ENCODE data around the gene BPIFB1. TPM values are rescaled to one million over a fixed set of nuclear protein-coding genes. Genes with fewer than 3 reads are reported as not detected.

The BPIFB1 gene
- total RNA-seq, 1 experiment from 2014 or later, result not detected

DNA sequence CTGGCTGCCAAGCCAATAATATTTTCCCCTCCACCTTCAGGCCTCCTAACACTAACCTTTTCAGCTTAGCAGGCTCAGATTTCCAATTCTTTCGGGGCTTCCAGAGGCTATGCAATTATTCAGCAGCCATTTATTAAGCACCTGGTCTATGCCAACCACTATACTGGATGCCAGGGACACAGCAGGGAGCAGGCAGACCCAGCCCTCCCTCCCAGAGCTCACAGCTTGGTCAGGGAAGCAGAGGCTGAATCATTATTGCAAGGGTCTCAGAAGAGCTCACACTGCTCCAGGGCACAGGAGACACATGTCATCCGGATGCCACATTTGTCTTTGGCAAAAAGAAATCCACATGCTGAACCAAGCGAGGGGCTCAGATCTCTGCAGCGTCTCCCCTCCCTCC is 1.3 kb downstream of the BPIFB1 start:
- DNase-seq (ENCODE audit: low spot score) (no peak), ATAC-seq (no peak)
- Mint-ChIP-seq H3K27ac (no peak overlapping the region), H3K27me3 (ENCODE audit: low read depth) (no peaks in the 10 kb centered on the region; the same call in 1 of the 2 replicates), H3K4me1 (peaks cover 5% of the 10 kb centered on the region), H3K9me3 (no peaks in the 10 kb centered on the region), H3K36me3 (no peaks in the 10 kb centered on the region), H3K4me3 (no peak overlapping the region)
- TF ChIP-seq ETV6 (CRISPR knock-in tag; IDR thresholded peaks at IDR 0.05) (no peak), ZNF396 (CRISPR knock-in tag; IDR thresholded peaks at IDR 0.05; ENCODE audit: borderline replicate concordance) (no peak), RORB (CRISPR knock-in tag; IDR thresholded peaks at IDR 0.05) (no peak), TEAD1 (CRISPR knock-in tag; IDR thresholded peaks at IDR 0.05) (no peak), ELF4 (CRISPR knock-in tag; IDR thresholded peaks at IDR 0.05; ENCODE audit: low read depth) (no peak), ZNF423 (CRISPR knock-in tag; IDR thresholded peaks at IDR 0.05) (no peak), OVOL2 (CRISPR knock-in tag; IDR thresholded peaks at IDR 0.05; ENCODE audit: borderline replicate concordance) (no peak), JAZF1 (CRISPR knock-in tag; IDR thresholded peaks at IDR 0.05) (no peak)
- TF ChIP-seq, protein P1, sequence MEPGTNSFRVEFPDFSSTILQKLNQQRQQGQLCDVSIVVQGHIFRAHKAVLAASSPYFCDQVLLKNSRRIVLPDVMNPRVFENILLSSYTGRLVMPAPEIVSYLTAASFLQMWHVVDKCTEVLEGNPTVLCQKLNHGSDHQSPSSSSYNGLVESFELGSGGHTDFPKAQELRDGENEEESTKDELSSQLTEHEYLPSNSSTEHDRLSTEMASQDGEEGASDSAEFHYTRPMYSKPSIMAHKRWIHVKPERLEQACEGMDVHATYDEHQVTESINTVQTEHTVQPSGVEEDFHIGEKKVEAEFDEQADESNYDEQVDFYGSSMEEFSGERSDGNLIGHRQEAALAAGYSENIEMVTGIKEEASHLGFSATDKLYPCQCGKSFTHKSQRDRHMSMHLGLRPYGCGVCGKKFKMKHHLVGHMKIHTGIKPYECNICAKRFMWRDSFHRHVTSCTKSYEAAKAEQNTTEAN (CRISPR knock-in tag; IDR thresholded peaks at IDR 0.05), result no peak
- POLR2A ChIA-PET, result no interaction called here
- CTCF ChIA-PET, result interaction anchor here (1.2 to 2.1 kb wide), 4 partner anchors 10 to 339 kb away, joined by 3 to 7 read pairs (median 6); no protein-coding TSS in a partner anchor

DNA sequence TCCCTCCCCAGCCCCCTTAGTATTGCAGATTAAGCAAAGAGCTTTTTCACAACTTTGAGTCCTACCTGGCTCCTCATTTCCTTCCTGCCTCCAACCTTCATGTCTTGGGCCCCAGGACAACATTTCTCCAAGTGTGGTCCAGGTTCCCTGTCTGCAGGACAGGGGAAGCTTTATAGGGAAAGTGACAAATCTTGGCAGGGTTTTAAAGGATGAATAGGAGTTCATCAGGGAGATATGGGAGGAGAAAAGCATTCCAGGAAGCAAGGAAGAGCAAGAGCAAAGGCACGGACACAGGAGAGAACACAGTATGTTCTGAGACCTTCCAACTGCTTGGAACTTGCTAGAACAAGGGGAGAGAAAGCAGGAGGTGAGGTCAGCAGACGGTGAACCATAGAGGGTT is 1.9 kb downstream of the BPIFB1 start:
- POLR2A ChIA-PET, result no interaction called here
- Mint-ChIP-seq H3K27me3 (ENCODE audit: low read depth) (no peaks in the 10 kb centered on the region; the same call in 1 of the 2 replicates), H3K27ac (no peak overlapping the region), H3K4me1 (peaks cover 5% of the 10 kb centered on the region), H3K36me3 (no peaks in the 10 kb centered on the region), H3K9me3 (no peaks in the 10 kb centered on the region), H3K4me3 (no peak overlapping the region)
- DNase-seq (ENCODE audit: low spot score) (no peak), ATAC-seq (no peak)
- TF ChIP-seq, protein P2, sequence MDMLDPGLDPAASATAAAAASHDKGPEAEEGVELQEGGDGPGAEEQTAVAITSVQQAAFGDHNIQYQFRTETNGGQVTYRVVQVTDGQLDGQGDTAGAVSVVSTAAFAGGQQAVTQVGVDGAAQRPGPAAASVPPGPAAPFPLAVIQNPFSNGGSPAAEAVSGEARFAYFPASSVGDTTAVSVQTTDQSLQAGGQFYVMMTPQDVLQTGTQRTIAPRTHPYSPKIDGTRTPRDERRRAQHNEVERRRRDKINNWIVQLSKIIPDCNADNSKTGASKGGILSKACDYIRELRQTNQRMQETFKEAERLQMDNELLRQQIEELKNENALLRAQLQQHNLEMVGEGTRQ (CRISPR knock-in tag; IDR thresholded peaks at IDR 0.05), result no peak
- TF ChIP-seq NFYB (CRISPR knock-in tag; conservative IDR thresholded peaks at IDR 0.05; ENCODE audit: low read depth), result no peak
- TF ChIP-seq, protein P3, sequence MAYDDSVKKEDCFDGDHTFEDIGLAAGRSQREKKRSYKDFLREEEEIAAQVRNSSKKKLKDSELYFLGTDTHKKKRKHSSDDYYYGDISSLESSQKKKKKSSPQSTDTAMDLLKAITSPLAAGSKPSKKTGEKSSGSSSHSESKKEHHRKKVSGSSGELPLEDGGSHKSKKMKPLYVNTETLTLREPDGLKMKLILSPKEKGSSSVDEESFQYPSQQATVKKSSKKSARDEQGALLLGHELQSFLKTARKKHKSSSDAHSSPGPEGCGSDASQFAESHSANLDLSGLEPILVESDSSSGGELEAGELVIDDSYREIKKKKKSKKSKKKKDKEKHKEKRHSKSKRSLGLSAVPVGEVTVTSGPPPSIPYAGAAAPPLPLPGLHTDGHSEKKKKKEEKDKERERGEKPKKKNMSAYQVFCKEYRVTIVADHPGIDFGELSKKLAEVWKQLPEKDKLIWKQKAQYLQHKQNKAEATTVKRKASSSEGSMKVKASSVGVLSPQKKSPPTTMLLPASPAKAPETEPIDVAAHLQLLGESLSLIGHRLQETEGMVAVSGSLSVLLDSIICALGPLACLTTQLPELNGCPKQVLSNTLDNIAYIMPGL (CRISPR knock-in tag; IDR thresholded peaks at IDR 0.05), result no peak
- CTCF ChIA-PET, result interaction anchor here (1.2 to 2.1 kb wide), 4 partner anchors 10 to 339 kb away, joined by 3 to 7 read pairs (median 6); no protein-coding TSS in a partner anchor

DNA sequence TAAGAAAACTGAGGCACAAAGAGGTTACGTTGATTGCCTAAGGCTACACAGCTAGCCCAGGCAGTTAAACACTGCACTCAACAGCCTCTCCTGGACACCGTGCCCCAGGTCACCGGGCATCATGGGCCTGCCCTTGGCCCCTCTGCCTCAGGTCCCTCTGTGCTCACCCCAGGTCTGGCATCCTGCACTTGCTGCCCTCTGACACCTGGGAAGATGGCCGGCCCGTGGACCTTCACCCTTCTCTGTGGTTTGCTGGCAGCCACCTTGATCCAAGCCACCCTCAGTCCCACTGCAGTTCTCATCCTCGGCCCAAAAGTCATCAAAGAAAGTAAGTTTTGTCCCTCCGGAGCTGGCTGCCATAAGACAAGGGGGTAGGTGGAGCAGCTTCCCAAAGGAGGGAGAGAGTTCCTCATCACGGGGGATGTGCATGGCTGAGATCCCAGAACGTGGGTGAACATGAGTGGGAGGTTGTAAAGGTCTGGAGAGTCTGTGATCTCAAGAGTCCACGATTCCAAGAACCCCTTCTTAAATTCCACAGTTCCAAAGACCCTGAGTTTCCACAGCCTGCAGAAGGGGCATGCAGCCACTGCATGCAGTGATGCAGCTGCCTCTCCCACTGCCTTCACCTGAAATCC is 3.0 kb downstream of the BPIFB1 start:
- H3K27ac Mint-ChIP-seq, result no peak overlapping the region
- H3K36me3 Mint-ChIP-seq, result no peaks in the 10 kb centered on the region
- H3K4me3 Mint-ChIP-seq, result no peak overlapping the region
- H3K4me1 Mint-ChIP-seq, result peaks cover 5% of the 10 kb centered on the region
- CTCF ChIA-PET, result interaction anchor here (2.1 kb wide), 1 partner anchor 13 kb away, joined by 7 read pairs; no protein-coding TSS in a partner anchor
- DNase-seq (ENCODE audit: low spot score), result no peak
- no peak for ATAC-seq
- POLR2A ChIA-PET, result no interaction called here
- no peaks in the 10 kb centered on the region for H3K9me3 Mint-ChIP-seq
- no peaks in the 10 kb centered on the region; the same call in 1 of the 2 replicates for H3K27me3 Mint-ChIP-seq (ENCODE audit: low read depth)
- TF ChIP-seq, protein P2 (CRISPR knock-in tag; IDR thresholded peaks at IDR 0.05), result no peak
- no peak for TF ChIP-seq MYBL2 (CRISPR knock-in tag; IDR thresholded peaks at IDR 0.05)
- no peak for TF ChIP-seq ZNF219 (CRISPR knock-in tag; IDR thresholded peaks at IDR 0.05; ENCODE audit: borderline replicate concordance)
- TF ChIP-seq, protein P4, sequence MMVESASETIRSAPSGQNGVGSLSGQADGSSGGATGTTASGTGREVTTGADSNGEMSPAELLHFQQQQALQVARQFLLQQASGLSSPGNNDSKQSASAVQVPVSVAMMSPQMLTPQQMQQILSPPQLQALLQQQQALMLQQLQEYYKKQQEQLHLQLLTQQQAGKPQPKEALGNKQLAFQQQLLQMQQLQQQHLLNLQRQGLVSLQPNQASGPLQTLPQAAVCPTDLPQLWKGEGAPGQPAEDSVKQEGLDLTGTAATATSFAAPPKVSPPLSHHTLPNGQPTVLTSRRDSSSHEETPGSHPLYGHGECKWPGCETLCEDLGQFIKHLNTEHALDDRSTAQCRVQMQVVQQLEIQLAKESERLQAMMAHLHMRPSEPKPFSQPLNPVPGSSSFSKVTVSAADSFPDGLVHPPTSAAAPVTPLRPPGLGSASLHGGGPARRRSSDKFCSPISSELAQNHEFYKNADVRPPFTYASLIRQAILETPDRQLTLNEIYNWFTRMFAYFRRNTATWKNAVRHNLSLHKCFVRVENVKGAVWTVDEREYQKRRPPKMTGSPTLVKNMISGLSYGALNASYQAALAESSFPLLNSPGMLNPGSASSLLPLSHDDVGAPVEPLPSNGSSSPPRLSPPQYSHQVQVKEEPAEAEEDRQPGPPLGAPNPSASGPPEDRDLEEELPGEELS (CRISPR knock-in tag; IDR thresholded peaks at IDR 0.05), result no peak
- TF ChIP-seq, protein P5, sequence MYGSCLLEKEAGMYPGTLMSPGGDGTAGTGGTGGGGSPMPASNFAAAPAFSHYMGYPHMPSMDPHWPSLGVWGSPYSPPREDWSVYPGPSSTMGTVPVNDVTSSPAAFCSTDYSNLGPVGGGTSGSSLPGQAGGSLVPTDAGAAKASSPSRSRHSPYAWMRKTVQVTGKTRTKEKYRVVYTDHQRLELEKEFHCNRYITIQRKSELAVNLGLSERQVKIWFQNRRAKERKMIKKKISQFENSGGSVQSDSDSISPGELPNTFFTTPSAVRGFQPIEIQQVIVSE (CRISPR knock-in tag; IDR thresholded peaks at IDR 0.05; ENCODE audit: borderline replicate concordance), result no peak
- no peak for TF ChIP-seq ZNF138 (CRISPR knock-in tag; conservative IDR thresholded peaks at IDR 0.05)
- TF ChIP-seq SOX15 (CRISPR knock-in tag; IDR thresholded peaks at IDR 0.05), result no peak
- TF ChIP-seq, protein P6, sequence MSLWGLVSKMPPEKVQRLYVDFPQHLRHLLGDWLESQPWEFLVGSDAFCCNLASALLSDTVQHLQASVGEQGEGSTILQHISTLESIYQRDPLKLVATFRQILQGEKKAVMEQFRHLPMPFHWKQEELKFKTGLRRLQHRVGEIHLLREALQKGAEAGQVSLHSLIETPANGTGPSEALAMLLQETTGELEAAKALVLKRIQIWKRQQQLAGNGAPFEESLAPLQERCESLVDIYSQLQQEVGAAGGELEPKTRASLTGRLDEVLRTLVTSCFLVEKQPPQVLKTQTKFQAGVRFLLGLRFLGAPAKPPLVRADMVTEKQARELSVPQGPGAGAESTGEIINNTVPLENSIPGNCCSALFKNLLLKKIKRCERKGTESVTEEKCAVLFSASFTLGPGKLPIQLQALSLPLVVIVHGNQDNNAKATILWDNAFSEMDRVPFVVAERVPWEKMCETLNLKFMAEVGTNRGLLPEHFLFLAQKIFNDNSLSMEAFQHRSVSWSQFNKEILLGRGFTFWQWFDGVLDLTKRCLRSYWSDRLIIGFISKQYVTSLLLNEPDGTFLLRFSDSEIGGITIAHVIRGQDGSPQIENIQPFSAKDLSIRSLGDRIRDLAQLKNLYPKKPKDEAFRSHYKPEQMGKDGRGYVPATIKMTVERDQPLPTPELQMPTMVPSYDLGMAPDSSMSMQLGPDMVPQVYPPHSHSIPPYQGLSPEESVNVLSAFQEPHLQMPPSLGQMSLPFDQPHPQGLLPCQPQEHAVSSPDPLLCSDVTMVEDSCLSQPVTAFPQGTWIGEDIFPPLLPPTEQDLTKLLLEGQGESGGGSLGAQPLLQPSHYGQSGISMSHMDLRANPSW (CRISPR knock-in tag; conservative IDR thresholded peaks at IDR 0.05; ENCODE audit: low read depth), result no peak
- TF ChIP-seq HMGA2 (CRISPR knock-in tag; IDR thresholded peaks at IDR 0.05), result no peak
- no peak for TF ChIP-seq EMX1 (CRISPR knock-in tag; IDR thresholded peaks at IDR 0.05)
